ENCODE data around the gene TRPC4AP. TPM values are rescaled to one million over a fixed set of nuclear protein-coding genes. Genes with fewer than 3 reads are reported as not detected.

TRPC4AP gene
- total and polyA plus RNA-seq, 2 of the 8 experiments (the other 6 are each of a cell fraction or from before 2014, with no cell fraction given) = 73.1 to 74.8 TPM

DNA sequence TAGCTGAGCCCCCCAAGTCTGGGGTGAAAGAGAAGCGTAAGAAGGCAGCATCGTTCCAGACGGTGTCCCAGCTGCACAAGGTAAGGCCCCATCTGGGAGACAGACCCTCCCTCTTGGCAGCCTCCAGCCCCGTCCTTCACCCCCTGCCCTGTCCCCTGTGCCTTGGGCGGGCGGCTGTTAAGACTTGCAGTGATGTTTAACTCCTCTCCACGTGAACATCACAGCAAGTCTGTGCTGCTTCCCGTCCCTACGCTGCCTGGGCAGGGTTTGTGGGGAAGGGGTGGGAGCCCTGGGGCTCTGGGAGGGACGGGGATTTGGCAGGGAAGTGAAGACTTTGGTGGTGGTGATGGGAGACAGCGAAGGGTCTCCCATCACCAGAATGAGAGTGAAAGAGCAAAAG lies 102.4 kb downstream of the TRPC4AP start (continued):
- no peak for TF ChIP-seq RNF2 (IDR thresholded peaks at IDR 0.05; ENCODE audit: borderline replicate concordance, low read depth, low read length, missing control alignments, poor library complexity, severe bottlenecking)

Data from H1 (cell line).